Motor neuron (in vitro differentiated cells): ENCODE data around the gene INPP5A. TPM values are rescaled to one million over a fixed set of nuclear protein-coding genes. Genes with fewer than 3 reads are reported as not detected.
"Not testable (repeated sequence)": the region's sequence is repeated elsewhere in the genome, so short reads cannot be mapped to it uniquely, and the experiment has no call there.

Source experiments
- ATAC-seq, 8 experiments: fragments of 200-7000 bp; cut with Tn5 transposase; replicated peaks in 6 of 8; 2 replicates each; pipeline ENCODE4 v1.8.0; 2021; ENCODE audit warnings: mild to moderate bottlenecking in 8 of 8, moderate library complexity in 8 of 8
- H3K27ac ChIP-seq, 2 donors: fragments of 250-450 bp; sonication (Bioruptor Pico); 2 replicates each; pipeline ENCODE4 v1.9.0; 2021; ENCODE audit warnings: antibody characterized with exemption in 2 of 2, mild to moderate bottlenecking in 2 of 2, moderate library complexity in 1 of 2
- H3K4me1 ChIP-seq, 2 donors: fragments of 250-450 bp; sonication (Bioruptor Pico); replicated peaks in 1 of 2; 2 replicates each; pipeline ENCODE4 v1.6.1; 2021; ENCODE audit warnings: antibody characterized with exemption in 2 of 2, mild to moderate bottlenecking in 2 of 2, moderate library complexity in 1 of 2
- H3K4me3 ChIP-seq, 5 donors: fragments of 250-450 bp; sonication (Bioruptor Pico); 2 replicates each; pipeline ENCODE4 v1.9.0; 2021; ENCODE audit warnings: antibody characterized with exemption in 5 of 5, mild to moderate bottlenecking in 5 of 5, moderate library complexity in 4 of 5
- WGBS, 10 experiments: fragments of 450-650 bp; shearing (Covaris generic); methylation state at CpG; one replicate each; pipeline ENCODE4 v1.0.0; 2022; 5-methylcytosine and 5-hydroxymethylcytosine counted together
- in situ Hi-C, 9 experiments: fragments of 400-800 bp; cut with MboI; loops; one replicate each; pipeline ENCODE4 v1.15.0; 2021; ENCODE audit warnings: low sequenced_read_pairs in 9 of 9, low pct_unique_long_range_greater_than_20kb in 2 of 9; ENCODE audit not compliant: unreplicated experiment in 9 of 9
- total RNA-seq, 8 experiments: library from RNA; unstranded; fragments of 300-600 nt; gene quantifications; 2 replicates each; pipeline versions ENCODE4 v1.2.3 to v1.2.4, GENCODE V29; 2022

The INPP5A gene
- total RNA-seq, 8 experiments from 2014 or later = 13.2 to 45.0 (median 17.9) TPM

DNA sequence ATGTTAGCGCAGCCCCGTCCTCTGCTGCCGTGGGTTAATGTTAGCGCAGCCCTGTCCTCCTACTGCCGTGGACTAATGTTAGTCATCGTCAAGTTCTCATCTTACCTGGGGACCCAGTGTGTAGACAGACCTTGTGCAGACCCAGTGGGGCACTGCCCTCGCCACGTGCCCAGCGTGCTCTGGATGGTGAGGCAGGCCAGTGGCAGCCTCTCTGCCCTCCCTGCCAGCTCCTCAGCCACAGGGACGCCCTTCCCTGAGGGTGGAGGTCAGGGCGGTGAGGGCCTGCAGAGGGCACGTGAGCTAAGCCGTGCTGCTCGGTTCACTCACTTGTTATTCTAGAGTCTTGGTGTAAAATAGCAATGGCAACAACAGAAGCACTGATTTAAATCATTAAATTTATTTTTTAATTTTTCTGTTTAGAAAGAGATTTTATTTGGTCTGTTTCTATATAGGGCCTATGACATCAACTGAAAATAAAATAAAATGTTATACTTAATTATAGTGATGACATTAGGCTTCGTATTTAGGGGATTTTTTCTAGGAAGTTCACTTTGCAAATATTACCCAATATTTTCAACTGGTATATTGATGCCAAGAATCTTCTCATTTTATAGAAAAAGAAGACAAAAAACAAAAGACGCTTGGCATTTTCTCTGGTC is 199.9 kb downstream of the INPP5A start:
- ATAC-seq = no peak

DNA sequence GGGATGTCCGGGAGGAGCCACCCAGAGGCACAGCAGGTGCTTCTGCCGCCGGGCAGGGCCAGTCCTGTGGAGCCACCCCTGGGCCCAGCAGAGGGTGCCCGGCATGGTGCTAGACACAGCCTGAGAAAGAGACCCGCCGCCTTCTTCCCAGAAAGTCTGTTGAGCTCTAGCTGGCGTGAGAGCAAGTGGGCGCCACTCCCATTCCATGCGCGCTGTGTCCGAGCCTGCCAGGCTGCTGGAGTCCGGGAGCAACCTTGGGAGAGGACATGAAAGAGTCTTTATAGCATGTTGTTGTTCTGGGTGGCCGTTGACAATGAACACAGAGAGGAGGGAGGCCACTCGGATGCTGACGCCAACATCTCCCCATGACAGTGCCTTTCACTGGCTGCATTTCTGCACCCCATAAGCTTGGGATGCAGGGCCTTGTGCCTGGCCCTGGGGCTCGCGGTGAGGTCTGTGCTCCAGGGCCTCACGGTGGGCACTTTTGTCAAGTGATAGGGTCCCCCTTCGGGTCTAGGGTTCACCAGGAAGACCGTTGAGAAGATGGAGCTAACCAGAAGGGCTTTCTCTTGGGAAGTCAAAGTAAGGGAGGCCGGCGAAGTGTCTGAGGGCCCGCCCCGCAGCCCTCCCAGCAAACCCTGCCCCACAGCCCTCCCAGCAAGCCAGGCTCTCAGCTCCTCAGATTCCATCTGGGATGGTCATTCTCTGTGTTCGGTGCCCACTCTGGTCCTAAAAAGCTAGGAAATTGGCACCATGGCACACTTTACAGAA is 201.1 kb downstream of the INPP5A start:
- 60 to 97% (median 86%) methylated on average over 1 to 10 of the region's 25 CpGs; no CpG with 5 or more reads in 4 of the 10 experiments for WGBS, 10 experiments
- Histone ChIP-seq H3K4me3 (no peak overlapping the region), H3K27ac (no peak overlapping the region), H3K4me1 (peaks cover 45 to 53% of the 10 kb centered on the region in 2 donors)
- ATAC-seq = no peak
- in situ Hi-C loops = no loop called here

More for the DNA sequence above, 199.9 kb downstream of the INPP5A start:
- Histone ChIP-seq H3K4me3 (no peak overlapping the region), H3K4me1 (peaks cover 39 to 46% of the 10 kb centered on the region in 2 donors), H3K27ac (no peak overlapping the region)
- WGBS, 10 experiments = 80 to 100% (median 92%) methylated on average over 2 to 14 of the region's 16 CpGs
- in situ Hi-C loops = no loop called here

DNA sequence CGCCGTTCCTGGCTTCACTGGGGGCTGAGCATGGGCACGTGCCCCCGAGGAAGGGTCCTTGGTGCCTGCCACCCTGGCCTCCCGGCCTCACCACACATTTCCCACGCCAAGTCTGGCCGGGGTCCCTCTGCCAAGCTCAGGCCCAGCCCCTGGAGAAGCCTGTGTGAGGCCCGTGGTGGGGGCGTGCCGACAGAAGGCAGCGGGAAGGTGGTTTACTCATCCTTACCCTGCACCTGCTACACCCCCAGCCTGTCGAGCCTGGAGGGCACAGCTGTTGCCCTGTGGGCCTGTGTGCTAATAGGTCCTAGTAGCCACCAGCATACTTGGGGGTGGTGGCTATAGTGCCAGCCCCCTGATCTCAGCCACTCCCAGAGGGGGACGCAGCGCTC is 201.6 kb downstream of the INPP5A start:
- H3K27ac ChIP-seq = no peak overlapping the region
- in situ Hi-C loops = no loop called here
- H3K4me1 ChIP-seq = peaks cover 45 to 54% of the 10 kb centered on the region in 2 donors
- WGBS, 10 experiments = 75 to 89% (median 83%) methylated on average over 2 to 10 of the region's 14 CpGs; no CpG with 5 or more reads in 6 of the 10 experiments
- no peak overlapping the region for H3K4me3 ChIP-seq
- ATAC-seq = no peak

DNA sequence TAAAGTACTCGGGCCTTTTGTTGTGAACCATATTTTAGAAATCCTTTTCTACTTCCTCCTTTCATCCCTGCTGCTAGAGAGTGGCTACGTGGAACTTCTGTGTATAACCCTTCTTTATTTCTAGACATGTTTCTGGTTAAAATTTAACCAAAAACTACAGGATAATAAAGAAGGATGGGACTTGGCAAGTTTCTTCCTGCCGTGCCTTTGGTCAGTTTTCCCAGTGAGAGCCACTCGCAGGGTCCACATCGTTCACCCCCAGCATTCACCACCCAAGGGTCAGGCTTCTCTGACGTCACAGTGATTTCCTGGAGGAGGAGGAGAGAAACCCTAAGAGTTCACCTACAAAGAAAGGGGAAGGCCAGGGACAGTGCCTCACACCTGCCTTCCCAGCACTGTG is 203.0 kb downstream of the INPP5A start:
- no peak for ATAC-seq
- 40 to 100% (median 76%) methylated on average over 1 to 6 of the region's 6 CpGs; no CpG with 5 or more reads in 1 of the 10 experiments for WGBS, 10 experiments
- no peak overlapping the region for H3K4me3 ChIP-seq
- H3K27ac ChIP-seq = no peak overlapping the region
- in situ Hi-C loops = no loop called here
- peaks cover 35 to 53% of the 10 kb centered on the region in 2 donors for H3K4me1 ChIP-seq

DNA sequence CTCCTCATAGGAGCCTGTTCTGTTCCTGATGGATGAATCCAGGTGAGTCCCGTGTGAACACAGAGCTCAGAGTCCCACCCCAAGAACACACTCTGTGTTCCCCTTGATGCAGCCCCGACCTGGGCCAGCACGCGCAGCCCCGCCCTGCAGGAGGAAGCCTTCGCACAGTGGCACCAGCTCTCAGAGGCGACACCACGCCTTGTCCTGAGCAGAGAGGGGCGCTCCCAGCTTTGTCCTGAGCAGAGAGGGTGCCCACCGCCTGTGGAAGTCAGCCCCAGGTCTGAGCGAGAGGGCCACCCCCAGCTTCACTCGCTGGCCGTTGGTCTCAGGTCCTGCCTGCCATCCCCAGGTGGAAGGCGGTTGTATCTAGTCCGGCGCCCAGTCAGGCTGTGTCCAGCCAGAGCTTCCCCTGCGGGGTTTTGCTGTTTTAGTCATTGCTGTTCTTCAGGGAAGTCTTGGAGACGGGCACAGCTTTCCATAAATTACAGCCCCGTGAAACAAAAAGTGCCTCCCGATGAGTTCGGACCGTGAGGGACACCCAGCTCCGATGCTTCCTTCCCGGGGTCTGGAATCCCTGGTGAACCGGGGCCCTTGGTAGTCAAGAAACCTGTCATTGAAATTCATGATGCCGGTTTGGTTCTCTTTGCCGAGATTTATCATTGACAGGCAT is 204.7 kb downstream of the INPP5A start:
- 5 to 97% (median 26%) methylated on average over 3 to 10 of the region's 27 CpGs; no CpG with 5 or more reads in 4 of the 10 experiments for WGBS, 10 experiments
- H3K4me1 ChIP-seq = peaks cover 36 to 58% of the 10 kb centered on the region in 2 donors

DNA sequence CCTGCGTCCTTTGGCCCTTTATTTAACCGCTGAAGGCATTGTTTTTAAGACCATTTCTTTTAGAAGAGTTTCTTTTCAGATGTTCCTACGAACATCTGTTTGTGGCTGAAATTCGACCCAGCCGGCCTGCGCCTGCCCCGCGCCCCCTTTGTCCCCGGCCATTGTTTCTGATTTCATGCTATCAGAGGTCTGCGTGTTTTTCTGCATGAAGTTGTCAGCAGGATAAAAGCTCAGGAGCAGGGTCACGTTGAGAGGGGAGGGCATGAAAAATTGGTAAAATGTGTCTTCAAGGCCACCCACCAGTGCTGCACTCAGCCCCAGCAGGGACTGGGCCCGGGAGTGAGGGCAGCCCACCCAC is 205.2 kb downstream of the INPP5A start:
- 0 to 91% (median 15%) methylated on average over 1 to 10 of the region's 12 CpGs; no CpG with 5 or more reads in 4 of the 10 experiments for WGBS, 10 experiments

More for the DNA sequence above, 204.7 kb downstream of the INPP5A start:
- Histone ChIP-seq H3K4me3 (no peak overlapping the region), H3K27ac (peak overlapping the region in 1 of 2 donors; percentile 49)
- peak in 5 of 8 experiments; percentile 8 to 34 (median 27) for ATAC-seq
- in situ Hi-C loops = no loop called here

DNA sequence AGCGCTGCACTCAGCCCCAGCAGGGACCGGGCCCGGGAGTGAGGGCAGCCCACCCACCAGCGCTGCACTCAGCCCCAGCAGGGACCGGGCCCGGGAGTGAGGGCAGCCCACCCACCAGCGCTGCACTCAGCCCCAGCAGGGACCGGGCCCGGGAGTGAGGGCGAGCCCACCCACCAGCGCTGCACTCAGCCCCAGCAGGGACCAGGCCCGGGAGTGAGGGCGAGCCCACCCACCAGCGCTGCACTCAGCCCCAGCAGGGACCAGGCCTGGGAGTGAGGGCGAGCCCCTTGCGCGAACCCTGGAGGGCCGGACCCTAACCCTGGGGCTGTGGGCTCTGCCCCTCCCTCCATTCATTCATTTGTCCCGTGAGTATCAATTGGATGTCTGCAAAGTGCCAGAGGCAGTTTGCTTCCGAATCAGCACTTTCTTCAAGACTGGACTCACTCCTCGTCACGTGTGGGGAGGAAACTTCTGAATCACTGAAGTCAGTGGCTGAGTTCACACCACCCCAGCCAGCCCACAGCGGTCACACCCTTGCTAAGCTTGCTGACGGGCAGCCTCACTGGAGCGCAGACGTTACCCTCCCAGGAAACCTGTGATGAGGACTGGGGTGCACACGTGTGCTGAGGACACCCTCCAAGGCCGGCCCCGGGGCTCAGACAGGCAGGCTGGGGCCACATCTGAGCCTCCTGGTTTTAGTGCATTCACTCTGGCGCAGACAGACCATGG is 205.8 kb downstream of the INPP5A start:
- H3K4me1 ChIP-seq = peaks cover 46 to 68% of the 10 kb centered on the region in 2 donors
- H3K27ac ChIP-seq, in situ Hi-C loops, H3K4me3 ChIP-seq: not testable (repeated sequence)
- ATAC-seq = peak in 7 of 8 experiments; percentile 3 to 99 (median 47)
- 10 to 80% (median 54%) methylated on average over 1 to 7 of the region's 30 CpGs; no CpG with 5 or more reads in 7 of the 10 experiments for WGBS, 10 experiments

More for the DNA sequence above, 205.2 kb downstream of the INPP5A start:
- Histone ChIP-seq H3K27ac (no peak overlapping the region), H3K4me3 (no peak overlapping the region), H3K4me1 (peaks cover 41 to 63% of the 10 kb centered on the region in 2 donors)
- in situ Hi-C loops = no loop called here
- peak in 4 of 8 experiments; percentile 2 to 17 (median 16) for ATAC-seq

DNA sequence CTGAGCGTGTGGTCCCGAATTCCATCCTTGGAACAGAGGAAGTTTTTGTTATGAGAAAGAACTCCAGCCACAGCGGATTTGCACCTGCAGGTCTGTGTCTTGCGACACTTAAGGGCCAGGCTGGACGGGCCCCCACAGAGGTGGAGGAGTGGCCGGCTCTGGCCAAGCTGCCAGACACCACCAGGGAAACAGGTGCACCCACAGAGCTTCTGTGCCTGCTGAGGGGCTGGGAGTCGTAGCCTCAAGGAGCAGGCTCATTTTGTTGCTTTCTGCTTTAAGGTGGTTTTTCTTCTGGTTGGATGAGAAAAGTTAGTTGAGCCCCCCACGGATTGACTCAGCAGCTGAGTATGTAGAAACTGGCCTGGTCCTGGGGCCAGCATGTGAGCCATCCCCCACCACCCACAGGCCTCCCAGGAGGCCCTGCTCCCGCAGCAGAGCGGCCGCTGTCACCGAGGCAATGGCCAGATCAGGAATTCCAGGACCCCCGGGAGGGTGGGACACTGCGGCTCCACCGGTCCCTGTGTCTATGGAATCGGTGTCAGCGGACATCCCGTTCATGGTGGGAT is 206.4 kb downstream of the INPP5A start:
- H3K27ac ChIP-seq = no peak overlapping the region
- peaks cover 53 to 75% of the 10 kb centered on the region in 2 donors for H3K4me1 ChIP-seq
- in situ Hi-C loops = no loop called here
- no peak overlapping the region for H3K4me3 ChIP-seq
- peak in 3 of 8 experiments; percentile 6 to 10 (median 9) for ATAC-seq
- 55 to 100% (median 61%) methylated on average over 2 to 9 of the region's 18 CpGs; no CpG with 5 or more reads in 4 of the 10 experiments for WGBS, 10 experiments

DNA sequence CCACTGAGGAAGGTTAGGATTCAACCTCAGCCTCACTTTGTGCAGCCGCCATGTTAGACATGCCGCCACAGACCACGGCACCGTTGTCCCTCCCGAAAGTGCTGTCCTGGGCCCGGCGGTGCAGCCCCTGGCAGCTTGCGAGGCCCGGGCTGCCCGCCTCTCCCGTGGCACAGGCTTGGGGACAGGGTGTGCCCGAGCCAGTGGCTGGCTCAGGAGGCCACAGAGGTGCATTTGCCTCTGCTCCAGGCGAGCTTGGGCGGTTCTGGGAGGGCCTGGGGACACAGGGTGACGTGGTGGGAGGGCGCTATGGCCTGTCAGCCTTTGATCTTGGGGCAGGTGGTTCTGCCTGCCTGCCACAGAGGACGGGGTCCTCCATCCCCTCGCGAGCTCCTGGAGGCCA is 207.3 kb downstream of the INPP5A start:
- no peak overlapping the region for H3K27ac ChIP-seq
- peaks cover 58 to 78% of the 10 kb centered on the region in 2 donors for H3K4me1 ChIP-seq
- no peak for ATAC-seq
- in situ Hi-C loops = no loop called here
- H3K4me3 ChIP-seq = no peak overlapping the region
- WGBS, 10 experiments = 92 to 100% (median 100%) methylated on average over 1 to 9 of the region's 19 CpGs; no CpG with 5 or more reads in 7 of the 10 experiments

DNA sequence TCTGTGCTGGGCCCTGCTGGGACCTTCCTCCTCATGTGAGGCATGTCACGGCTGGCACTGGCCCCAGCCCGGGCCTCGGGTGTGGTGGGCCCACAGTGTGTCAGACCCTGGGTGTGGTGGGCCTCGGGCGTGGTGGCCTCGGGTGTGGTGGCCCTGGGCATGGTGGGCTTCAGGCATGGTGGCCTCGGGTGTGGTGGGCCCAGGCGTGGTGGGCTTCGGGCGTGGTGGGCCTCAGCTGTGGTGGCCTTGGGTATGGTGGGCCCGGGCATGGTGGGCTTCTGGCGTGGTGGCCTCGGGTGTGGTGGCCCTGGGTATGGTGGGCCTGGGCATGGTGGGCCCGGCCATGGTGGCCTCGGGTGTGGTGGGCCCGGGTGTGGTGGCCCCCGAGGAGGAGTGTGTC is 207.9 kb downstream of the INPP5A start:
- Histone ChIP-seq H3K4me1 (peaks cover 58 to 73% of the 10 kb centered on the region in 2 donors), H3K27ac (no peak overlapping the region), H3K4me3 (no peak overlapping the region)
- in situ Hi-C loops = no loop called here
- WGBS, 10 experiments = no CpG with 5 or more reads among the region's 17 CpGs
- ATAC-seq = no peak

DNA sequence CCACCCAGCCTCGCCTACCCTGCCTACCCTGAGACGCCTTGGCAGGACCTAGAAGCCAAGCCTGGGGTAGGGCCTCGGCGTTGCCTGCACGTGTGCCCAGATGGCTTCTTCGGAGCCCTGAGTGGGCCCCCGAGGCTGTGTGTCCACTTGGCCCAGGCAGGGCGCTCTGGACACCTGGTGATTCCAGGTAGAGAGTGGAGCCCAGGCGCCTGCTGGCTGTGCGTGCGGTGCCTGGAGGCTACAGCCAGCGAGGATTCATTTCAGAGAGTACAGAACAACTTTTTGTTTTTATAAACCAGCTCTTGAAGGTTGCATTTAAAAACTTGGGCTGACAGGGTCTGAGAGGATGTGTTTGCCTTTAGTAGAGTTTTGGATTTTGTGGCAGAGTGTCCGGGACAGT is 208.4 kb downstream of the INPP5A start:
- no peak for ATAC-seq
- WGBS, 10 experiments = 83 to 100% (median 100%) methylated on average over 1 to 3 of the region's 13 CpGs; no CpG with 5 or more reads in 5 of the 10 experiments
- Histone ChIP-seq H3K4me1 (peaks cover 58 to 70% of the 10 kb centered on the region in 2 donors), H3K27ac (no peak overlapping the region), H3K4me3 (no peak overlapping the region)
- in situ Hi-C loops = no loop called here

DNA sequence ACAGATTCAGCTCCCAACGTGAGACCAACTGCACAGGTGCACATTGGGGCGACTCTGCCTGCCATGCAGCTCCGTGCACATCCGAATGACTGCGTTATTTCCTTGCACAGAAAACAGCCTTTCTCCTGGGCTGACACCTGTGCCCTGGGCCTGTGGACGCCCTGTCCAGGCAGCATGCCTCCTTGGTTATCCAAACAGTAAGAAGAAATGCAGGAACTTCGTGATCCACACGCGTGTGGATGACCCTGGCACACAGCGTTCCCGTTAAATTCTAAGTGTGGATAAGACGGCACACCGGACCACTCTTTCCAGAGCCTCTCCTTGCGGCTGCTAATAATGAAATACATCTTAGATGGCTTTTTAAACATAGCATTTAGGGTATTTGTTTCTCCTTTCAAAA is 208.8 kb downstream of the INPP5A start:
- no peak overlapping the region for H3K4me3 ChIP-seq
- H3K27ac ChIP-seq = no peak overlapping the region
- peaks cover 58 to 70% of the 10 kb centered on the region in 2 donors for H3K4me1 ChIP-seq
- no peak for ATAC-seq
- WGBS, 10 experiments = 60 to 100% (median 86%) methylated on average over 1 to 11 of the region's 14 CpGs; no CpG with 5 or more reads in 4 of the 10 experiments
- in situ Hi-C loops = no loop called here
